SK-N-SH (cell line): ENCODE measurements around the gene NHLH1. TPM values are rescaled to one million over a fixed set of nuclear protein-coding genes. Genes with fewer than 3 reads are reported as not detected.

Experiments
- CTCF ChIA-PET: fragments of 300-600, 350-600 bp; formaldehyde crosslinking; extraction: SDS; loops from one replicate; lab custom pipeline; 2021; lab: Yijun Ruan, JAX
- POLR2A ChIA-PET: fragments of 350-600 bp; sonication (Branson Sonifier 250); formaldehyde crosslinking; extraction: SDS; loops from one replicate; lab custom pipeline; 2020; ENCODE audit warnings: antibody characterized with exemption, inconsistent platforms; lab: Yijun Ruan, JAX
- DNase-seq: peaks from one replicate; pipeline ENCODE4 v3.0.0; 2012
- H2AFZ ChIP-seq: fragments of 200-600 bp; sonication (generic); 2 replicates; pipeline ENCODE4 v1.8.1; 2016; ENCODE audit warnings: antibody characterized with exemption, mild to moderate bottlenecking, low read depth
- H3F3A ChIP-seq: fragments of 200-600 bp; sonication (generic); replicated peaks from 2 replicates; pipeline ENCODE3; 2016; ENCODE audit warnings: antibody characterized with exemption, mild to moderate bottlenecking; ENCODE audit not compliant: insufficient read depth
- H3K27ac ChIP-seq, 2 experiments: fragments of 200-500 bp in 1 of 2; fragments of 200-600 bp in 1 of 2; sonication (Bioruptor generic) in 1 of 2; sonication (generic), shearing (Covaris generic) in 1 of 2; 2 replicates each; pipeline versions ENCODE4 v1.5.1 to v1.6.1; 2014 to 2016; ENCODE audit warnings: low read depth in 2 of 2, inconsistent platforms in 1 of 2, low read length in 1 of 2, mild to moderate bottlenecking in 1 of 2, mixed read lengths in 1 of 2
- H3K27me3 ChIP-seq: fragments of 200-600 bp; sonication (generic), shearing (Covaris generic); 2 replicates; pipeline ENCODE4 v1.6.1; 2016; ENCODE audit warnings: mixed run types; ENCODE audit not compliant: insufficient read depth
- H3K36me3 ChIP-seq, 2 experiments: fragments of 200-500 bp in 1 of 2; fragments of 200-600 bp in 1 of 2; sonication (Bioruptor generic) in 1 of 2; sonication (generic) in 1 of 2; replicated peaks in 1 of 2; 2 replicates each; pipeline versions ENCODE3 to v1.5.1; 2014 to 2016; ENCODE audit warnings: low read length in 1 of 2, mild to moderate bottlenecking in 1 of 2; ENCODE audit not compliant: insufficient read depth in 2 of 2, control insufficient read depth in 1 of 2
- H3K4me1 ChIP-seq, 2 experiments: fragments of 200-500 bp in 1 of 2; fragments of 200-600 bp in 1 of 2; sonication (Bioruptor generic) in 1 of 2; sonication (generic), shearing (Covaris generic) in 1 of 2; 2 replicates each; pipeline versions ENCODE4 v1.5.1 to v1.6.1; 2014 to 2016; ENCODE audit warnings: low read depth in 1 of 2, low read length in 1 of 2, mixed run types in 1 of 2; ENCODE audit not compliant: insufficient read depth in 2 of 2, control insufficient read depth in 1 of 2
- H3K4me2 ChIP-seq: fragments of 200-600 bp; sonication (generic), shearing (Covaris generic); 2 replicates; pipeline ENCODE4 v1.6.1; 2017; ENCODE audit warnings: mixed run types
- H3K4me3 ChIP-seq, 2 experiments: fragments of 200-500 bp in 1 of 2; fragments of 200-600 bp in 1 of 2; sonication (Bioruptor generic) in 1 of 2; sonication (generic), shearing (Covaris generic) in 1 of 2; 2 replicates each; pipeline versions ENCODE4 v1.5.1 to v1.8.1; 2014 to 2016; ENCODE audit warnings: low read depth in 2 of 2, inconsistent platforms in 1 of 2, low read length in 1 of 2, mild to moderate bottlenecking in 1 of 2, mixed read lengths in 1 of 2, moderate library complexity in 1 of 2
- H3K79me2 ChIP-seq: fragments of 200-600 bp; sonication (generic); 2 replicates; pipeline ENCODE4 v1.8.1; 2017; ENCODE audit warnings: mild to moderate bottlenecking; ENCODE audit not compliant: insufficient read depth
- H3K9ac ChIP-seq: fragments of 200-600 bp; sonication (generic); 2 replicates; pipeline ENCODE4 v1.6.1; 2017; ENCODE audit warnings: mixed run types
- H3K9me2 ChIP-seq: fragments of 200-600 bp; sonication (generic); 2 replicates; pipeline ENCODE4 v1.6.1; 2017; ENCODE audit warnings: mixed run types
- H3K9me3 ChIP-seq: fragments of 200-600 bp; sonication (generic); 2 replicates; pipeline ENCODE4 v1.6.1; 2017; ENCODE audit warnings: mixed run types, mild to moderate bottlenecking, moderate library complexity
- H4K20me1 ChIP-seq: fragments of 200-600 bp; sonication (generic); 2 replicates; pipeline ENCODE4 v1.6.1; 2017; ENCODE audit warnings: mild to moderate bottlenecking, mixed run types; ENCODE audit not compliant: insufficient read depth
- CHD2 ChIP-seq: fragments of 150-350 bp; IDR thresholded peaks from 2 replicates; pipeline ENCODE4 v1.6.1; 2018; ENCODE audit warnings: low read length; ENCODE audit not compliant: partially characterized antibody
- CTCF ChIP-seq: fragments of 200-600 bp; sonication (generic); IDR thresholded peaks from 2 replicates; pipeline ENCODE4 v1.6.1; 2017; ENCODE audit warnings: antibody characterized with exemption, mild to moderate bottlenecking, moderate library complexity
- EZH2phosphoT487 ChIP-seq: fragments of 200-600 bp; sonication (generic); IDR thresholded peaks from 2 replicates; pipeline ENCODE4 v1.6.1; 2017; ENCODE audit warnings: low read depth, mixed run types, mild to moderate bottlenecking, antibody characterized with exemption, moderate library complexity, borderline replicate concordance
- FOXJ3 ChIP-seq: sonication (generic); formaldehyde crosslinking; IDR thresholded peaks from 2 replicates; pipeline ENCODE4 v1.5.1; 2020; ENCODE audit warnings: mild to moderate bottlenecking, missing genetic modification reagents
- FOXM1 ChIP-seq: IDR thresholded peaks from 2 replicates; pipeline ENCODE4 v1.4.0; 2012; ENCODE audit warnings: low read depth, mild to moderate bottlenecking
- JUND ChIP-seq: IDR thresholded peaks from 2 replicates; pipeline ENCODE4 v1.4.0; 2012
- MAX ChIP-seq: IDR thresholded peaks from 2 replicates; pipeline ENCODE4 v1.4.0; 2012; ENCODE audit warnings: low read depth
- MXI1 ChIP-seq: IDR thresholded peaks from 2 replicates; pipeline ENCODE4 v1.6.1; 2012; ENCODE audit warnings: mild to moderate bottlenecking, low read depth, low read length, improper control_type of control experiment
- NFIC ChIP-seq: IDR thresholded peaks from 2 replicates; pipeline ENCODE4 v1.4.0; 2012; ENCODE audit warnings: borderline replicate concordance
- NRF1 ChIP-seq: IDR thresholded peaks from 2 replicates; pipeline ENCODE4 v1.6.1; 2012; ENCODE audit warnings: low read depth, mild to moderate bottlenecking, low read length
- PBX3 ChIP-seq: IDR thresholded peaks from 2 replicates; pipeline ENCODE4; 2012
- RAD21 ChIP-seq: IDR thresholded peaks from 2 replicates; pipeline ENCODE4 v1.6.1; 2012; ENCODE audit warnings: mild to moderate bottlenecking, low read length
- RCOR1 ChIP-seq: fragments of 150-350 bp; IDR thresholded peaks from 2 replicates; pipeline ENCODE4 v1.6.1; 2017; ENCODE audit warnings: antibody characterized with exemption, low read length
- RXRA ChIP-seq: IDR thresholded peaks from 2 replicates; pipeline ENCODE4 v1.4.0; 2012; ENCODE audit warnings: low read depth, mild to moderate bottlenecking, borderline replicate concordance
- TAF1 ChIP-seq: IDR thresholded peaks from 2 replicates; pipeline ENCODE4 v1.6.1; 2012; ENCODE audit warnings: low read depth, mild to moderate bottlenecking, low read length, moderate library complexity, borderline replicate concordance
- USF1 ChIP-seq: IDR thresholded peaks from 2 replicates; pipeline ENCODE4 v1.4.0; 2012; ENCODE audit warnings: low read depth, borderline replicate concordance
- YY1 ChIP-seq: IDR thresholded peaks from 2 replicates; pipeline ENCODE4 v1.4.0; 2012; ENCODE audit warnings: low read depth, mild to moderate bottlenecking
- ZBTB33 ChIP-seq: IDR thresholded peaks from 2 replicates; pipeline ENCODE4 v1.4.0; 2012; ENCODE audit warnings: low read depth, borderline replicate concordance
- WGBS: methylation state at CpG from one replicate; pipeline ENCODE4 v1.1.6; 2017; ENCODE audit warnings: low lambda C conversion rate; 5-methylcytosine and 5-hydroxymethylcytosine counted together
- polyA plus RNA-seq, 3 experiments: library from polyadenylated mRNA; depleted of rRNA; stranded (reverse); fragments of >200 nt; gene quantifications; 2 replicates each; pipeline ENCODE4 v1.2.3, GENCODE V29; 2012

The NHLH1 gene
- polyA plus RNA-seq, 1 of the 3 experiments (the other 2 are of a cell fraction): 0.18 TPM

GRCh38 chr1:160346463-160346862, 20.4 kb upstream of the NHLH1 start:
- Histone ChIP-seq H3K79me2 (peaks cover 49% of the 10 kb centered on the region), H4K20me1 (peaks cover 5% of the 10 kb centered on the region), H3K36me3 (peaks cover 37 to 45% of the 10 kb centered on the region in 2 experiments), H3F3A (no peaks in the 10 kb centered on the region), H3K4me3 (no peak overlapping the region), H2AFZ (no peak overlapping the region), H3K27me3 (no peaks in the 10 kb centered on the region), H3K9me3 (no peaks in the 10 kb centered on the region), H3K4me2 (no peak overlapping the region), H3K4me1 (peaks cover 0 to 12% of the 10 kb centered on the region in 2 experiments; a peak in 1 of 4 replicates), H3K9me2 (no peaks in the 10 kb centered on the region), H3K27ac (no peak overlapping the region), H3K9ac (no peak overlapping the region)
- DNase-seq: no peak
- ChIA-PET CTCF (interaction anchor here (0.9 to 4.5 kb wide), 4 partner anchors 8 to 70 kb away, joined by 3 to 20 read pairs (median 4); no protein-coding TSS in a partner anchor), POLR2A (no interaction called here)
- TF ChIP-seq CTCF: no peak
- TF ChIP-seq ZBTB33: no peak
- TF ChIP-seq MAX: no peak
- no peak for TF ChIP-seq NRF1
- TF ChIP-seq TAF1: no peak
- TF ChIP-seq PBX3: no peak
- TF ChIP-seq CHD2: no peak
- no peak for TF ChIP-seq FOXM1
- no peak for TF ChIP-seq JUND
- TF ChIP-seq RAD21: no peak
- no peak for TF ChIP-seq USF1
- WGBS: 96% methylated on average over 10 of the region's 10 CpGs

- no peaks in the 10 kb centered on the region for H3K9me3 ChIP-seq
- no peak for DNase-seq
- H3K9ac ChIP-seq: no peak overlapping the region
- 84% methylated on average over 4 of the region's 4 CpGs for WGBS
- no peak for TF ChIP-seq YY1
- TF ChIP-seq FOXJ3 (CRISPR knock-in tag): no peak
- no peak for TF ChIP-seq RXRA
- TF ChIP-seq MXI1: no peak
- TF ChIP-seq USF1: no peak
- no peak for TF ChIP-seq CHD2
- no peak for TF ChIP-seq MAX
- TF ChIP-seq EZH2phosphoT487: no peak
- no peak for TF ChIP-seq RCOR1
- TF ChIP-seq NFIC: no peak
- no peak for TF ChIP-seq PBX3
- H2AFZ ChIP-seq: no peak overlapping the region
- H3F3A ChIP-seq: no peaks in the 10 kb centered on the region
- CTCF ChIA-PET: interaction anchor here (0.9 to 4.5 kb wide), 4 partner anchors 8 to 70 kb away, joined by 3 to 20 read pairs (median 4); no protein-coding TSS in a partner anchor
- no peaks in the 10 kb centered on the region for H3K9me2 ChIP-seq
- H3K4me3 ChIP-seq: no peak overlapping the region
- peaks cover 44% of the 10 kb centered on the region for H3K79me2 ChIP-seq
- H3K27ac ChIP-seq: no peak overlapping the region
- no peaks in the 10 kb centered on the region for H3K27me3 ChIP-seq
- no peak overlapping the region for H3K4me2 ChIP-seq
- peaks cover 0 to 7% of the 10 kb centered on the region in 2 experiments; a peak in 1 of 4 replicates for H3K4me1 ChIP-seq
- peaks cover under 1% of the 10 kb centered on the region; the same call in 1 of the 2 replicates for H4K20me1 ChIP-seq
- H3K36me3 ChIP-seq: peaks cover 37 to 49% of the 10 kb centered on the region in 2 experiments
- POLR2A ChIA-PET: no interaction called here
Observed at GRCh38 chr1:160346958-160347357, 19.9 kb upstream of the NHLH1 start.
